Mesenteric fat pad (tissue), 1 donor: ENCODE data around the gene B3GNT5. TPM values are rescaled to one million over a fixed set of nuclear protein-coding genes. Genes with fewer than 3 reads are reported as not detected.
"Not testable (repeated sequence)": the region's sequence is repeated elsewhere in the genome, so short reads cannot be mapped to it uniquely, and the experiment has no call there.

Experiments used
- DNase-seq: peaks from one replicate; pipeline ENCODE4 v3.0.0-alpha.2; 2020; ENCODE audit warnings: low spot score
- total RNA-seq: library from RNA; stranded (reverse); fragmentation: NEBNext Ultra II Directional; extraction: Animal tissue kit (Norgen Biotek cat#: 25700); gene quantifications from one replicate; pipeline ENCODE4 v1.2.1, GENCODE V29; 2021
- donor health status: DM: yes; HTN: yes; CAD: no.

B3GNT5 gene
- total RNA-seq, 1 donor from 2014 or later = 35.2 TPM

- not testable (repeated sequence) for DNase-seq
Observed at GRCh38 chr3:183230251-183230650, 22.8 kb upstream of the B3GNT5 start.

- DNase-seq = no peak
Observed at GRCh38 chr3:183230826-183231225, 22.2 kb upstream of the B3GNT5 start.

GRCh38 chr3:183233966-183234365, 19.1 kb upstream of the B3GNT5 start:
- DNase-seq = no peak

- DNase-seq = no peak
Observed at GRCh38 chr3:183239046-183239445, 14.0 kb upstream of the B3GNT5 start.

GRCh38 chr3:183242431-183242830, 10.6 kb upstream of the B3GNT5 start:
- DNase-seq = no peak

- no peak for DNase-seq
Observed at GRCh38 chr3:183244219-183244618, 8.8 kb upstream of the B3GNT5 start.

GRCh38 chr3:183244981-183245476, 8.0 kb upstream of the B3GNT5 start:
- DNase-seq = no peak

- DNase-seq = no peak
Observed at GRCh38 chr3:183247011-183247589, 6.0 kb upstream of the B3GNT5 start.

- no peak for DNase-seq
Observed at GRCh38 chr3:183249006-183249718, 3.9 kb upstream of the B3GNT5 start.

GRCh38 chr3:183252118-183252782, 803 bp upstream of the B3GNT5 start:
- DNase-seq = no peak

GRCh38 chr3:183253528-183254486, 754 bp downstream of the B3GNT5 start:
- DNase-seq = peak; percentile 94

- no peak for DNase-seq
Observed at GRCh38 chr3:183254487-183255347, 1.7 kb downstream of the B3GNT5 start.

GRCh38 chr3:183255348-183255730, 2.3 kb downstream of the B3GNT5 start:
- no peak for DNase-seq

GRCh38 chr3:183259087-183259486, 6.0 kb downstream of the B3GNT5 start:
- no peak for DNase-seq

- DNase-seq = no peak
Observed at GRCh38 chr3:183259621-183260020, 6.6 kb downstream of the B3GNT5 start.

- no peak for DNase-seq
Observed at GRCh38 chr3:183260167-183260904, 7.3 kb downstream of the B3GNT5 start.

GRCh38 chr3:183261151-183261724, 8.2 kb downstream of the B3GNT5 start:
- no peak for DNase-seq

GRCh38 chr3:183262875-183263378, 9.9 kb downstream of the B3GNT5 start:
- DNase-seq = no peak

GRCh38 chr3:183264268-183264667, 11.2 kb downstream of the B3GNT5 start:
- DNase-seq = no peak
